ENCODE results near the gene FEN1. TPM values are rescaled to one million over a fixed set of nuclear protein-coding genes. Genes with fewer than 3 reads are reported as not detected.
A peak's percentile ranks its signal among the peaks of the same experiment; 100 is the strongest.

The FEN1 gene
- total RNA-seq, 1 donor from 2014 or later: 9.6 TPM

DNA sequence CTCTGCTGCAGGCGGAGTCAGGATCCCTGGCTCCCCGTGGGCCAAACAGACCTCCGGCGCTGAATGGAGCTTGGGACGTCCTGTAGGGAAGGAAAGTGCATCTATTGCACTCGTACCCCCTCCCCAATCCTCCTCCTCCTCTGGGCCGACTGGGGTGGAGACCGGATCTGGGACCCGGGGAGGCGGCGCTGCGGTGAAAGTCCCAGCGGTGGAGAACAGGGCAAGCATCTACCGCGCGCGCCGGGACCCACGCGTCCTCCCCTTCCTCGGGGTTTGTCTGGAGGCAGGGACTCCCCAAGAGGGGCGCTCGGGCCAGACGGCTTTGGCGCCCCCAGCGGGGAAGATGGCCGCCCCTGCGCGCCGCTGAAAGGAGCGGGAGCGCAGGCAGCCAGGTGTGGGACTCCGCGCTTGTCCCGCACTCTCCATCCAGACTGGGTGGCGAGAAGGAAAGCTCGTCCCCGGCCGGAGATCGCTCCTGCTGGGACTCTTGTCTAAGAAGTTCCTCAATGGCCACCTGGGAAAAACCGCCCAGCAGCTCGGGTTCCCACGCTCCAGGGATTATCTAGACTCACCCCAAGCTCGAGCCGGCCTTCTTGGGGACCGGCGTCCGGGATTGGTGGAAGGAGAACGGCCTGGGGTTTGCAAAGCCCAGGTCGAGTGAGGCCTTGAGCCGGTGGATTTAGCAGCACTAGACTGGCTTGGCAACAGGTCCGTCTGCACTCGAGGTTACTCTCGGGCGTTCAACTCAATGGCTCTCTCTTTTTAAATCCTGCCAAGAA, 36.1 kb downstream of the FEN1 start:
- TF ChIP-seq POLR2AphosphoS5 (IDR thresholded peaks at IDR 0.05; ENCODE audit: insufficient read depth in 1 of 2, low read depth in 1 of 2) (peak in 1 of 2 donors; percentile 12), POLR2A (IDR thresholded peaks at IDR 0.05) (no peak)
- TF ChIP-seq, protein P1, sequence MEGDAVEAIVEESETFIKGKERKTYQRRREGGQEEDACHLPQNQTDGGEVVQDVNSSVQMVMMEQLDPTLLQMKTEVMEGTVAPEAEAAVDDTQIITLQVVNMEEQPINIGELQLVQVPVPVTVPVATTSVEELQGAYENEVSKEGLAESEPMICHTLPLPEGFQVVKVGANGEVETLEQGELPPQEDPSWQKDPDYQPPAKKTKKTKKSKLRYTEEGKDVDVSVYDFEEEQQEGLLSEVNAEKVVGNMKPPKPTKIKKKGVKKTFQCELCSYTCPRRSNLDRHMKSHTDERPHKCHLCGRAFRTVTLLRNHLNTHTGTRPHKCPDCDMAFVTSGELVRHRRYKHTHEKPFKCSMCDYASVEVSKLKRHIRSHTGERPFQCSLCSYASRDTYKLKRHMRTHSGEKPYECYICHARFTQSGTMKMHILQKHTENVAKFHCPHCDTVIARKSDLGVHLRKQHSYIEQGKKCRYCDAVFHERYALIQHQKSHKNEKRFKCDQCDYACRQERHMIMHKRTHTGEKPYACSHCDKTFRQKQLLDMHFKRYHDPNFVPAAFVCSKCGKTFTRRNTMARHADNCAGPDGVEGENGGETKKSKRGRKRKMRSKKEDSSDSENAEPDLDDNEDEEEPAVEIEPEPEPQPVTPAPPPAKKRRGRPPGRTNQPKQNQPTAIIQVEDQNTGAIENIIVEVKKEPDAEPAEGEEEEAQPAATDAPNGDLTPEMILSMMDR (IDR thresholded peaks at IDR 0.05): peak in 1 of 3 experiments; percentile 42
- peak overlapping the region; percentile 78 for H3K27ac ChIP-seq
- H3K36me3 ChIP-seq: no peaks in the 10 kb centered on the region
- intact Hi-C loops (cut with DNase I): no loop called here
- H3K9me3 ChIP-seq: no peaks in the 10 kb centered on the region
- no peak for DNase-seq (ENCODE audit: extremely low spot score in 2 of 2)
- H3K4me1 ChIP-seq: peaks cover 49% of the 10 kb centered on the region
- H3K27me3 ChIP-seq: no peaks in the 10 kb centered on the region
- peak overlapping the region; percentile 65 to 66 for H3K4me3 ChIP-seq

DNA sequence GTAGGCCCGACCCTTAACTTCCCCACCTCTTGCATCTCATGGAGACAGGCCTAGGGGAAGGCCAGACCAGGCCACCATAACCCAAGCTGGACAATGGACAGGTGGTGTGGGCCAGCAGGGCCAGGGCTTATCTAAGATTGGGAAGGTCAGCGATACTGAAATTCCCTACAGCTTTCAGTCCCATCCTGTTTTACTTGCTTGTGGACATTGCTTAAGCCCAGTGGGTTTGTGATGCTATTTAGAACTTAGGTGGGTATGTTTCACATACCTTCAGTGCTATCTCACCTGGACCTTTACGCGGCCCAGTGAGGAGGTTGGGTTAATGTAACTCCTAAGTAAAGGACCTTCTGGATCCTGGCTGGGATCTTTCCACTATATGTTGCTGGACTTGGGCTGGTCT, 37.1 kb downstream of the FEN1 start:
- H3K27me3 ChIP-seq: no peaks in the 10 kb centered on the region
- TF ChIP-seq POLR2A (IDR thresholded peaks at IDR 0.05) (no peak), POLR2AphosphoS5 (IDR thresholded peaks at IDR 0.05; ENCODE audit: insufficient read depth in 1 of 2, low read depth in 1 of 2) (no peak)
- TF ChIP-seq, protein P1 (IDR thresholded peaks at IDR 0.05): no peak
- no peak for DNase-seq (ENCODE audit: extremely low spot score in 2 of 2)
- peak overlapping the region; percentile 78 for H3K27ac ChIP-seq
- H3K4me1 ChIP-seq: peaks cover 59% of the 10 kb centered on the region
- intact Hi-C loops (cut with DNase I): no loop called here
- peak overlapping the region; percentile 65 to 66 for H3K4me3 ChIP-seq
- no peaks in the 10 kb centered on the region for H3K36me3 ChIP-seq
- H3K9me3 ChIP-seq: no peaks in the 10 kb centered on the region

- intact Hi-C loops (cut with DNase I): no loop called here
- DNase-seq (ENCODE audit: extremely low spot score in 2 of 2): no peak
- H3K27ac ChIP-seq: peak overlapping the region; percentile 78
- no peaks in the 10 kb centered on the region for H3K27me3 ChIP-seq
- H3K4me3 ChIP-seq: no peak overlapping the region
- no peaks in the 10 kb centered on the region for H3K9me3 ChIP-seq
- H3K36me3 ChIP-seq: no peaks in the 10 kb centered on the region
- H3K4me1 ChIP-seq: peaks cover 65% of the 10 kb centered on the region
- peak in 1 of 2 donors; percentile 31 for TF ChIP-seq POLR2AphosphoS5 (IDR thresholded peaks at IDR 0.05; ENCODE audit: insufficient read depth in 1 of 2, low read depth in 1 of 2)
- TF ChIP-seq POLR2A (IDR thresholded peaks at IDR 0.05): no peak
Observed at GRCh38 chr11:61830237-61831105, 37.8 kb downstream of the FEN1 start.

- Histone ChIP-seq H3K4me1 (peaks cover 73% of the 10 kb centered on the region), H3K4me3 (no peak overlapping the region), H3K27me3 (no peaks in the 10 kb centered on the region), H3K27ac (peak overlapping the region; percentile 78), H3K9me3 (no peaks in the 10 kb centered on the region), H3K36me3 (no peaks in the 10 kb centered on the region)
- intact Hi-C loops (cut with DNase I): no loop called here
- TF ChIP-seq POLR2A (IDR thresholded peaks at IDR 0.05) (no peak), POLR2AphosphoS5 (IDR thresholded peaks at IDR 0.05; ENCODE audit: insufficient read depth in 1 of 2, low read depth in 1 of 2) (no peak)
- TF ChIP-seq, protein P1 (IDR thresholded peaks at IDR 0.05): no peak
- DNase-seq (ENCODE audit: extremely low spot score in 2 of 2): no peak
Observed at GRCh38 chr11:61832207-61832606, 39.5 kb downstream of the FEN1 start.

DNA sequence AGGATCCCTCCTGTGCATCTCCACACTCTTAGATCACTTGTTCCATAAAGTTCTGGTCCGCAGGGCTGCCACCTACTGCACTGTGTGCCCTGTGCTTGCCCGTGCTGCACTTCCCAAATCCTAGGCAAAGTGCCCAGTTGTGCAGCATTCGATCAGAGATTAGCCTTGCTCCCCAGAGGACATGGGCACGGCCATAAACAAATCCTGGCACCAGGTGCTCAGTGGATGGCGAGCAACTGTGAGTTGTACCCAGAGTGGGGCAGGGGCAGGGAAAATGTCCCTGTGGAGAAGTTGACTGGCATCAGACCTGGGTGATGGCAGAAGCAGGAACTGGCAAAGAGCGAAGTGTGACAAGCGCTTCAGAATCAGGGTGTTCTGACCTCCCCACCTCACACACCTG, 40.0 kb downstream of the FEN1 start:
- Histone ChIP-seq H3K4me1 (peaks cover 67% of the 10 kb centered on the region), H3K9me3 (no peaks in the 10 kb centered on the region), H3K36me3 (no peaks in the 10 kb centered on the region), H3K4me3 (no peak overlapping the region), H3K27ac (peak overlapping the region; percentile 78), H3K27me3 (no peaks in the 10 kb centered on the region)
- TF ChIP-seq POLR2AphosphoS5 (IDR thresholded peaks at IDR 0.05; ENCODE audit: insufficient read depth in 1 of 2, low read depth in 1 of 2): no peak
- TF ChIP-seq POLR2A (IDR thresholded peaks at IDR 0.05): no peak
- TF ChIP-seq, protein P1 (IDR thresholded peaks at IDR 0.05): no peak
- DNase-seq (ENCODE audit: extremely low spot score in 2 of 2): no peak
- intact Hi-C loops (cut with DNase I): no loop called here

Data from vagina (tissue), 2 donors.